AG09309 (cell line): ENCODE measurements around the gene C1orf232.

ENCODE experiments used
- DNase-seq: peaks from one replicate; pipeline ENCODE4 v3.0.0-alpha.2; 2010; ENCODE audit warnings: low read depth
- H3K4me3 ChIP-seq: 2 replicates; pipeline ENCODE4 v1.5.1; 2011; ENCODE audit warnings: mild to moderate bottlenecking, low read depth, low read length, moderate library complexity; ENCODE audit not compliant: control insufficient read depth
- CTCF ChIP-seq: IDR thresholded peaks from 2 replicates; pipeline ENCODE4 v1.5.1; 2011; ENCODE audit warnings: mild to moderate bottlenecking, low read depth, low read length, inconsistent platforms; ENCODE audit not compliant: insufficient read depth, control insufficient read depth; ENCODE audit errors: missing control alignments

Gene C1orf232

GRCh38 chr1:26189751-26190275 is 21.1 kb upstream of the C1orf232 start:
- DNase-seq = no peak
- no peak overlapping the region for H3K4me3 ChIP-seq
- TF ChIP-seq CTCF = no peak

GRCh38 chr1:26189331-26189730 is 20.6 kb upstream of the C1orf232 start:
- no peak overlapping the region for H3K4me3 ChIP-seq
- DNase-seq = no peak
- TF ChIP-seq CTCF = no peak

DNA sequence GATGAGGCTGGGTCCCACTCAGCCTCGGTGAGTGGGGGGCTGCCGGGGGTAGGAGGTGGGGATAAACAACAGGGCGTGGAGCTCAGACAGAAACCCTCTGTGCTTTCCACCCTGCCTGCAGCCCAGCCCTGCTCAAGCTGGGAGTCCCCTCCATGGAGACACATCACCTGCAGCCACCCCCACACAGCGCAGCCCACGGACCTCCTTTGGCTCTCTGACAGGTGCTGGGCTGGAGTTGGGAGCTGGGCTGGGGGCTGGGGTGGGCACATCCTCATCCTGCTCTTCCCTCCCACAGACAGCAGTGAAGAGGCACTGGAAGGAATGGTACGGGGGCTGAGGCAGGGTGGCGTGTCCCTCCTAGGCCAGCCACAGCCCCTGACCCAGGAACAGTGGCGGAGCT is 19.7 kb upstream of the C1orf232 start:
- TF ChIP-seq CTCF = no peak
- no peak overlapping the region for H3K4me3 ChIP-seq
- DNase-seq = no peak

- H3K4me3 ChIP-seq = no peak overlapping the region
- no peak for DNase-seq
- no peak for TF ChIP-seq CTCF
Measured at GRCh38 chr1:26187882-26188281, 19.1 kb upstream of the C1orf232 start.

DNA sequence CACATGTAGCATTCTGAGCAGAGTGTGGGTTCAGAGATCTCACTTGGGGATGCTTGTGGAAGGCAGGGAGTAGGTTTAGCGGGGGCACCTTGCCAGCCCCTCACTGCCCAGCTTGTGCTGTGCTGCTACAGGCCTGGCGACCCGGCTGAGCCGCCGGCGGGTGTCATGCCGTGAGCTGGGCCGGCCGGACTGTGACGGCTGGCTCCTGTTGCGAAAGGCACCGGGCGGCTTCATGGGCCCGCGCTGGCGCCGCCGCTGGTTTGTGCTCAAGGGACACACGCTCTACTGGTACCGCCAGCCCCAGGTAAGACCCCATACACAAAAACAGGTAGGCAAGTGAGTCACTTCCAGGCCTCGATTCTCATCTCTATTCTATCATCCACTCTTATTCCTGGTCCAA is 16.1 kb upstream of the C1orf232 start:
- TF ChIP-seq CTCF = no peak
- H3K4me3 ChIP-seq = no peak overlapping the region
- DNase-seq = no peak

GRCh38 chr1:26184086-26184485 is 15.3 kb upstream of the C1orf232 start:
- no peak overlapping the region for H3K4me3 ChIP-seq
- no peak for DNase-seq
- TF ChIP-seq CTCF = no peak

DNA sequence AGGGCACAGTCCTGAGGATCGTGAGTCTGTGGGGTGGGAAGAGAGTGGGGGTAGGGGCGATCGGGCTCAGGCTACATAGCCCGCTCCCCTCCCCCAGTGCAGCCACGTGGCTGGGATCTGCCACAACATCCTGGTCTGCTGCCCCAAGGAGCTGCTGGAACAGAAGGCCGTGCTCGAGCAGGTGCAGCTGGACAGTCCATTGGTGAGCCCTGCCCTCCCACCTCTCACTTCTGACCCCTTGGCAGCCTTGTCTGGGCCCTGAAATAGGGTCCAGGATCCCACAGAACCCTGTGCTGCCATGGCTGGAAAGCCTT is 13.6 kb upstream of the C1orf232 start:
- no peak for DNase-seq
- H3K4me3 ChIP-seq = no peak overlapping the region
- no peak for TF ChIP-seq CTCF
